HL-60 (cell line): ENCODE measurements around the gene GRIK2.

Source experiments
- DNase-seq, 2 experiments: peaks; one replicate each; pipeline ENCODE4 v3.0.0-alpha.2; 2010 to 2020; ENCODE audit warnings: low read depth in 1 of 2, low spot score in 1 of 2
- H3K27ac ChIP-seq: fragments of 250-450 bp; sonication (Bioruptor Pico); replicated peaks from 2 replicates; pipeline ENCODE4 v1.5.1; 2020; ENCODE audit warnings: mild to moderate bottlenecking, moderate library complexity
- H3K27me3 ChIP-seq: fragments of 250-450 bp; sonication (Bioruptor Pico); 2 replicates; pipeline ENCODE4 v1.5.1; 2021; ENCODE audit warnings: mild to moderate bottlenecking, moderate library complexity; ENCODE audit not compliant: insufficient read depth, poor library complexity, severe bottlenecking
- H3K4me3 ChIP-seq: replicated peaks from 2 replicates; pipeline ENCODE4 v1.5.1; 2011; ENCODE audit warnings: mild to moderate bottlenecking, control low read depth, low read length; ENCODE audit not compliant: insufficient read depth
- GABPA ChIP-seq: IDR thresholded peaks from 2 replicates; pipeline ENCODE4 v1.6.1; 2012; ENCODE audit warnings: low read depth
- POLR2AphosphoS5 ChIP-seq: IDR thresholded peaks from 2 replicates; pipeline ENCODE4 v1.6.1; 2012; ENCODE audit warnings: low read depth
- SPI1 ChIP-seq: IDR thresholded peaks from 2 replicates; pipeline ENCODE4 v1.6.1; 2012; ENCODE audit warnings: low read depth, mild to moderate bottlenecking, borderline replicate concordance
- TF ChIP-seq, protein P1 (sequence below): IDR thresholded peaks from one replicate; pipeline ENCODE4 v1.5.1; 2011; ENCODE audit warnings: low read length, control low read depth, inconsistent platforms; ENCODE audit not compliant: insufficient read depth
- TF ChIP-seq, protein P2 (sequence below): IDR thresholded peaks from 2 replicates; pipeline ENCODE4 v1.6.1; 2012; ENCODE audit warnings: low read depth; ENCODE audit not compliant: insufficient replicate concordance

The GRIK2 gene

GRCh38 chr6:101458336-101458735, 64.8 kb downstream of the GRIK2 start:
- DNase-seq: no peak
- TF ChIP-seq, protein P1, sequence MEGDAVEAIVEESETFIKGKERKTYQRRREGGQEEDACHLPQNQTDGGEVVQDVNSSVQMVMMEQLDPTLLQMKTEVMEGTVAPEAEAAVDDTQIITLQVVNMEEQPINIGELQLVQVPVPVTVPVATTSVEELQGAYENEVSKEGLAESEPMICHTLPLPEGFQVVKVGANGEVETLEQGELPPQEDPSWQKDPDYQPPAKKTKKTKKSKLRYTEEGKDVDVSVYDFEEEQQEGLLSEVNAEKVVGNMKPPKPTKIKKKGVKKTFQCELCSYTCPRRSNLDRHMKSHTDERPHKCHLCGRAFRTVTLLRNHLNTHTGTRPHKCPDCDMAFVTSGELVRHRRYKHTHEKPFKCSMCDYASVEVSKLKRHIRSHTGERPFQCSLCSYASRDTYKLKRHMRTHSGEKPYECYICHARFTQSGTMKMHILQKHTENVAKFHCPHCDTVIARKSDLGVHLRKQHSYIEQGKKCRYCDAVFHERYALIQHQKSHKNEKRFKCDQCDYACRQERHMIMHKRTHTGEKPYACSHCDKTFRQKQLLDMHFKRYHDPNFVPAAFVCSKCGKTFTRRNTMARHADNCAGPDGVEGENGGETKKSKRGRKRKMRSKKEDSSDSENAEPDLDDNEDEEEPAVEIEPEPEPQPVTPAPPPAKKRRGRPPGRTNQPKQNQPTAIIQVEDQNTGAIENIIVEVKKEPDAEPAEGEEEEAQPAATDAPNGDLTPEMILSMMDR: no peak
- TF ChIP-seq SPI1 (no peak), GABPA (no peak), POLR2AphosphoS5 (no peak)
- TF ChIP-seq, protein P2, sequence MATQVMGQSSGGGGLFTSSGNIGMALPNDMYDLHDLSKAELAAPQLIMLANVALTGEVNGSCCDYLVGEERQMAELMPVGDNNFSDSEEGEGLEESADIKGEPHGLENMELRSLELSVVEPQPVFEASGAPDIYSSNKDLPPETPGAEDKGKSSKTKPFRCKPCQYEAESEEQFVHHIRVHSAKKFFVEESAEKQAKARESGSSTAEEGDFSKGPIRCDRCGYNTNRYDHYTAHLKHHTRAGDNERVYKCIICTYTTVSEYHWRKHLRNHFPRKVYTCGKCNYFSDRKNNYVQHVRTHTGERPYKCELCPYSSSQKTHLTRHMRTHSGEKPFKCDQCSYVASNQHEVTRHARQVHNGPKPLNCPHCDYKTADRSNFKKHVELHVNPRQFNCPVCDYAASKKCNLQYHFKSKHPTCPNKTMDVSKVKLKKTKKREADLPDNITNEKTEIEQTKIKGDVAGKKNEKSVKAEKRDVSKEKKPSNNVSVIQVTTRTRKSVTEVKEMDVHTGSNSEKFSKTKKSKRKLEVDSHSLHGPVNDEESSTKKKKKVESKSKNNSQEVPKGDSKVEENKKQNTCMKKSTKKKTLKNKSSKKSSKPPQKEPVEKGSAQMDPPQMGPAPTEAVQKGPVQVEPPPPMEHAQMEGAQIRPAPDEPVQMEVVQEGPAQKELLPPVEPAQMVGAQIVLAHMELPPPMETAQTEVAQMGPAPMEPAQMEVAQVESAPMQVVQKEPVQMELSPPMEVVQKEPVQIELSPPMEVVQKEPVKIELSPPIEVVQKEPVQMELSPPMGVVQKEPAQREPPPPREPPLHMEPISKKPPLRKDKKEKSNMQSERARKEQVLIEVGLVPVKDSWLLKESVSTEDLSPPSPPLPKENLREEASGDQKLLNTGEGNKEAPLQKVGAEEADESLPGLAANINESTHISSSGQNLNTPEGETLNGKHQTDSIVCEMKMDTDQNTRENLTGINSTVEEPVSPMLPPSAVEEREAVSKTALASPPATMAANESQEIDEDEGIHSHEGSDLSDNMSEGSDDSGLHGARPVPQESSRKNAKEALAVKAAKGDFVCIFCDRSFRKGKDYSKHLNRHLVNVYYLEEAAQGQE: no peak
- Histone ChIP-seq H3K4me3 (no peak overlapping the region), H3K27ac (no peak overlapping the region), H3K27me3 (no peaks in the 10 kb centered on the region)

- TF ChIP-seq POLR2AphosphoS5: no peak
- no peak for TF ChIP-seq GABPA
- TF ChIP-seq, protein P2: no peak
- TF ChIP-seq, protein P1: no peak
- TF ChIP-seq SPI1: no peak
- no peak overlapping the region for H3K27ac ChIP-seq
- H3K27me3 ChIP-seq: no peaks in the 10 kb centered on the region
- H3K4me3 ChIP-seq: no peak overlapping the region
- DNase-seq: no peak
Observed at GRCh38 chr6:101458826-101459225, 65.3 kb downstream of the GRIK2 start.

GRCh38 chr6:101462576-101462975, 69.1 kb downstream of the GRIK2 start:
- H3K27me3 ChIP-seq: no peaks in the 10 kb centered on the region
- DNase-seq: no peak
- TF ChIP-seq GABPA: no peak
- TF ChIP-seq, protein P1: no peak
- no peak for TF ChIP-seq POLR2AphosphoS5
- TF ChIP-seq, protein P2: no peak
- no peak for TF ChIP-seq SPI1

More at GRCh38 chr6:101462576-101462975, 69.1 kb downstream of the GRIK2 start:
- Histone ChIP-seq H3K4me3 (no peak overlapping the region), H3K27ac (no peak overlapping the region)
